Measurements from ENCODE around the gene NUP214.
A peak's percentile ranks its signal among the peaks of the same experiment; 100 is the strongest.
"Not testable (repeated sequence)": the region's sequence is repeated elsewhere in the genome, so short reads cannot be mapped to it uniquely, and the experiment has no call there.

Gene NUP214

GRCh38 chr9:131161585-131161984 lies 36.2 kb downstream of the NUP214 start:
- no peak for DNase-seq (ENCODE audit: low read depth)

- no peak for DNase-seq (ENCODE audit: low read depth)
These were observed 37.5 kb downstream of the NUP214 start for GRCh38 chr9:131162886-131163285.

- DNase-seq (ENCODE audit: low read depth) = no peak
These were observed 40.1 kb downstream of the NUP214 start for GRCh38 chr9:131165523-131165922.

GRCh38 chr9:131167146-131167692 lies 41.8 kb downstream of the NUP214 start:
- DNase-seq (ENCODE audit: low read depth) = no peak

GRCh38 chr9:131167936-131168335 lies 42.5 kb downstream of the NUP214 start:
- DNase-seq (ENCODE audit: low read depth) = no peak

GRCh38 chr9:131169563-131170240 lies 44.3 kb downstream of the NUP214 start:
- DNase-seq (ENCODE audit: low read depth) = no peak

GRCh38 chr9:131173995-131174394 lies 48.6 kb downstream of the NUP214 start:
- no peak for DNase-seq (ENCODE audit: low read depth)

- no peak for DNase-seq (ENCODE audit: low read depth)
These were observed 49.4 kb downstream of the NUP214 start for GRCh38 chr9:131174681-131175239.

- no peak for DNase-seq (ENCODE audit: low read depth)
These were observed 52.5 kb downstream of the NUP214 start for GRCh38 chr9:131177898-131178297.

GRCh38 chr9:131178382-131178781 lies 53.0 kb downstream of the NUP214 start:
- DNase-seq (ENCODE audit: low read depth) = peak; percentile 75

GRCh38 chr9:131178926-131179325 lies 53.5 kb downstream of the NUP214 start:
- no peak for DNase-seq (ENCODE audit: low read depth)

GRCh38 chr9:131179561-131180219 lies 54.3 kb downstream of the NUP214 start:
- peak; percentile 84 for DNase-seq (ENCODE audit: low read depth)

GRCh38 chr9:131180454-131180853 lies 55.1 kb downstream of the NUP214 start:
- peak; percentile 97 for DNase-seq (ENCODE audit: low read depth)

- no peak for DNase-seq (ENCODE audit: low read depth)
These were observed 55.8 kb downstream of the NUP214 start for GRCh38 chr9:131181091-131181681.

- no peak for DNase-seq (ENCODE audit: low read depth)
These were observed 60.5 kb downstream of the NUP214 start for GRCh38 chr9:131185924-131186323.

- DNase-seq (ENCODE audit: low read depth) = no peak
These were observed 61.2 kb downstream of the NUP214 start for GRCh38 chr9:131186622-131187021.

- DNase-seq (ENCODE audit: low read depth) = no peak
These were observed 62.6 kb downstream of the NUP214 start for GRCh38 chr9:131187957-131188356.

GRCh38 chr9:131188976-131189375 lies 63.6 kb downstream of the NUP214 start:
- no peak for DNase-seq (ENCODE audit: low read depth)

- DNase-seq (ENCODE audit: low read depth) = no peak
These were observed 64.8 kb downstream of the NUP214 start for GRCh38 chr9:131190191-131190590.

GRCh38 chr9:131191032-131191431 lies 65.6 kb downstream of the NUP214 start:
- not testable (repeated sequence) for DNase-seq (ENCODE audit: low read depth)

GRCh38 chr9:131191857-131192256 lies 66.5 kb downstream of the NUP214 start:
- no peak for DNase-seq (ENCODE audit: low read depth)

GRCh38 chr9:131193051-131193450 lies 67.7 kb downstream of the NUP214 start:
- DNase-seq (ENCODE audit: low read depth) = no peak

- no peak for DNase-seq (ENCODE audit: low read depth)
These were observed 69.4 kb downstream of the NUP214 start for GRCh38 chr9:131194762-131195161.

Measured in iris pigment epithelial cell (primary cell).